Cerebellar cortex (tissue), 1 donor: ENCODE measurements around the gene HOXC10.

Source experiments
- DNase-seq: peaks from one replicate; pipeline ENCODE4 v3.0.0-alpha.2; 2015; ENCODE audit warnings: low spot score

Gene HOXC10

DNA sequence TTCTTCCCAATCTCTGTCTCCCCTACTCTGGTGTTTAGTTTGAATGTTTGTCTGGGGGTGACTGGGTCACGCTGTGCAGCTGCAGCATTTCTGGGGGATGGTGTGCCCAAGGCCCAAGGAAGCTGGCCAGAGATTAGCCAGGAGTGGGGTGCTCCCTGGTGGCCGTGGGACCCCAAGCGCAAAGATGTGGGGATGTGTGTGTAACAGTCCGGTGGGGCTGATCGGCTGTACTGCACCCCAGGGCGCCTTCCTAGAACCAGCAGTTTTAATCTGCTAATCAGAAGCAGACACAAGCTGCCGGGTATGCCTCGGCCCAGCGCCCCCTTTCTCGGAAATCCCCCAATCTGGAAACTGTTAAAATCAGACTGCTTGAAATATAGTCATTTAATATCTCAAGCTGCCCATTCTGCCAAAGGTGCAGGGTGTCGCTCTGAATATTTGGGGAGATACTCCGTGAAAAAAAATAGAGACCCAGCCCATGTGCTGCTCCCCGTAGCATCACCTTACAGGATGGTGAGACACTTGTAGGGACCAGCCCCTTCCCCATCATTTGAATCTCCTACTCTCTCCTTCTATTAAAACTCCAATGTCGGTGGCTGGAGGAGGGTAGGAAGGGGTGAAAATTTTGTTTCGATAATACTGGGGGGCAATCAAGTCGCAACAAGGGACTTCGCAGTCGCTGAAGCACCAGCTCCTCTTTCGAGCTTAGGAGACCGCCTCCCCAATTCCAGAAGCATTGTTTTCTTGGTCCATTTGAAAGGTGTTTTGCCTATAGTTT lies 19.3 kb downstream of the HOXC10 start:
- no peak for DNase-seq

DNA sequence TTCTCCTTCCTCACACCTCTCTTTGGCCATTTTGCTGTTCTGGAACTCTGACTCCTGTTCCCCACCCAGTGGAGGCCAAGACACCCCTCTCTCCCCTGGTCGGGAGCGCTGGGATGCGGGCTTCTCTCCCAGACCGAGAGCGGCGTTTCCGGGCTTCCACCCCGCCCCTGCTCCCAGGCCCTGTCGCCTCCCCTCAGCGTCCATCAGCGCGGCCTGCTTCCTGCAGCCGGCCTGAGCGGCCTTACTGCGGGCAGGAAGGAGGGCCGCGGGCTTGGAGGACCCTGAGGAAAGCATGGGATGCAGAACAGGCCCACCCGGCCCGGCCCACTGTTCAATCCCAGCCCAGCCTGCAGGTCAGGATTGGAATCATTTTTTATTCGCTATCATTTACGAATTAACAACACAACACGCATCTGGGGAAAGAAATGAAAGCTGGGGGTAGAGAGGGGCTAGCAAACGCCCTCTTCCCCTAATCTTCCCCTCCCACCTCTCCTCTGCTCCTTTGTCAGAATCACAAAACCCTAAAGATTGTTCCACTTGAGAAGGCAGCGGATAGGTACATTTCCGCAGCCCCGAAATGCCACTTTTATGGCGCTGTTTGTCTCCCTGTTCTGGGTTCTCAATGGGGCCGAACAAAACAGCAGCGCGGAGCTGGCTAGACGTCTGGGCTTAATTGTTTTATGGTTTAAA lies 20.0 kb downstream of the HOXC10 start:
- DNase-seq, result no peak

GRCh38 chr12:54005531-54005852 lies 20.5 kb downstream of the HOXC10 start:
- no peak for DNase-seq

DNA sequence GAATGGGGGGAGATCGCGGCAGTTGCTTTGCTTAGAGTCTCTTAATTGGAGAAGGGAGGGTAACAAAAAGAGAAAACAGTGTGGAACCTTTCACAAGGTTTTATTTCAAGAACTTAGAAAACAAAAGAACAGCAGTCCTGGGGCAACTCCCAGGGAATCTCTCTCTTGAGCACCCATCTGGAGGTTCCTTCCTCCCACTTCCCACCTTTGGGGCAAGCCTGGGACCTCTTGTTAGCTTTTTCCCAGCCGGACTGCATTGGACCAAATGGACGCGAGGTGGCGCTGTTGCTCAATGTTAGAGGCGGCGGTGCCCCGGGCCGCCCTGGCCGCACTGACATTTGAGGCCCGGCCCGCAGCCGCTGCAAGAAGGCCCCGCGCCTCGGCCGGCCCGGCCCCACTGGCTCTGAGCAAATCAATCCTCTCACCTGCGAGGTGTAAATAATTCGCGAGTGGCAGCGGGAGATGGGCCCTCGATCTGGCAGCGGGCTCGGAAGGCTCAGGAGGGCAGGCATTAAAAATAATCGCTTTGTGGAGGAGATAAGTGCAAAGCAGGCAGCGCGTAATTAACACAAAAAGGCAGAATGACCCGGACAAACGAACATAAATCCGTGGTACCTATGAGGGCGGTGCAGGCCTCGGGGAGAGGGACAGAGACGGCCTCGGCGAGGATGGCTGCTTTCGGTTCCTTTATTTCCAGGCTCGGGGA lies 21.1 kb downstream of the HOXC10 start:
- peak; percentile 91 for DNase-seq

DNA sequence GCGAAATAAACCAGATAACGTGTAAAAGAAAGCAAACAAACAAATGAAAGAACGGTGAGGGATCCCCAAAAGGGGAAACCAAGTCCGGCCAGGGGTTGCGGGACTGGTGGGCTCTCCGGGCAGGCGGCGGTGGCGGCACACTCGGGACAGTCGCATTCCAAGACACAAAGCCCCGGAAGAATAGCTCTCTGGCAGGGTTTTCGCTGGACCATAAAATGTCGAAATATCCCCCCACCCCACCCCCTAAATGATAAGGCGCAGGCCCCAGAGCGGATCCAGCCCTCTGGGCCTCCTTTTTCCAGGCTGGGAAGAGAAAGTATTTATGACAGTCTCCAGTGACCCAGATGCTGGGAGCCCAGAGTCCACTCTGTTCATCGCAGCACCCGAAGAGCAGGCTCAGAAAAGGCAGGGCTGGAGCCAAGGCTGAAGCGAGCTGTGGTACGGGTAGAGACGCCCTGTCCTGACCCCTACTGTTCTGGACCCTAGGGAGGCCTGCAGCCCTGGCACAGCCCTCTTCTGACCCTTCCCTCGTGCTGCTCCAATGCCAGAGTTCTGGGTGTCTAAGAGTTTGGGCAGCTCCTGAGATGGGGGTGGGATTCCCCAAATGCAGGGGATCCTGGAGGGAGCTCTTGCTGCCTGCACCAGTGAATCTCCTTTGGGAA lies 21.7 kb downstream of the HOXC10 start:
- DNase-seq, result no peak

- DNase-seq, result no peak
Measured at GRCh38 chr12:54007538-54008259, 22.8 kb downstream of the HOXC10 start.

DNA sequence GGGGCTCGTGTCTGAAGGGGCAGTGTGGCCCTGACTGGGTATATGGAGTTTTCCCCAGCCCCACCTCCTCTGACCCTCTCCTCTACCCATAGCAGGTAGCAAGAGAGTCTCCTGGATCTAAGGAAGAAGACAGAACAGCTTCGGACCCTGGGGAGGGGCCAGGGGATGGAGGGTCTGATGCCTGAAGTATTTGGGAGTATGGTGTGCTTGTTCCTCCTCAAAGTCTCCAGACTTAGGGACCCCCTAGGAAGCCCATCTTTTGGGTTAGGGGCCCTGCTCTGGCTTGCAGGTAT lies 23.3 kb downstream of the HOXC10 start:
- DNase-seq, result no peak

DNA sequence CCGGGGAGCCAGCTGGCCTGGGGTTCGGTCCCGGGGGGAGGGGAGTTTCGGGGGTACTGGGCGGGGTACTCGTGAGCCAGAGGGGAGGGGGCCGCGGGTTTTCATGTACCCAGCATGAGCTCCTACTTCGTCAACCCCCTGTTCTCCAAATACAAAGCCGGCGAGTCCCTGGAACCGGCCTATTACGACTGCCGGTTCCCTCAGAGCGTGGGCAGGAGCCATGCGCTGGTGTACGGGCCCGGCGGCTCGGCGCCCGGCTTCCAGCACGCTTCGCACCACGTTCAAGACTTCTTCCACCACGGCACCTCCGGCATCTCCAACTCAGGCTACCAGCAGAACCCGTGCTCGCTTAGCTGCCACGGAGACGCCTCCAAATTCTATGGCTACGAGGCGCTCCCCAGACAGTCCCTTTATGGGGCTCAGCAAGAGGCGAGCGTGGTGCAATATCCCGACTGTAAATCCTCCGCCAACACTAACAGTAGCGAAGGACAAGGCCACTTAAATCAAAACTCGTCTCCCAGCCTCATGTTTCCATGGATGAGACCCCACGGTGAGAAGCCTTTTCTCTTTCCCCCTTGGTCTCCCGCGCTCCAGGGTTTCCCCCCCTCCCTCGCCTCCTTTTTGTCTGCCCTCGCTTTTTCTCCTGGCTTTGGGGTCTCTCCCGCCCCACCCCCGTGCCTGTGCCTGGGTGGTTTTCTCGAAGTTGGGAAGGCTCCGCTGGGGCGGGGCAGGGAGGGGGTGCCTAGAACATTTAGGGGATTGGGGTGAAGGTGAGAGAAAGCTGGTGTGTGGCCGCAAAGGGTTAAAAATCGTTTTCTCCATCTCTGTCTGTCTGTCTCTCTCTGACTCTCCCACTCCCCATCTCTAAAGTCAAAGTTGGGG lies 24.5 kb downstream of the HOXC10 start:
- DNase-seq, result no peak

GRCh38 chr12:54010053-54010971 lies 25.4 kb downstream of the HOXC10 start:
- DNase-seq, result no peak

GRCh38 chr12:54010972-54011664 lies 26.2 kb downstream of the HOXC10 start:
- DNase-seq, result no peak

DNA sequence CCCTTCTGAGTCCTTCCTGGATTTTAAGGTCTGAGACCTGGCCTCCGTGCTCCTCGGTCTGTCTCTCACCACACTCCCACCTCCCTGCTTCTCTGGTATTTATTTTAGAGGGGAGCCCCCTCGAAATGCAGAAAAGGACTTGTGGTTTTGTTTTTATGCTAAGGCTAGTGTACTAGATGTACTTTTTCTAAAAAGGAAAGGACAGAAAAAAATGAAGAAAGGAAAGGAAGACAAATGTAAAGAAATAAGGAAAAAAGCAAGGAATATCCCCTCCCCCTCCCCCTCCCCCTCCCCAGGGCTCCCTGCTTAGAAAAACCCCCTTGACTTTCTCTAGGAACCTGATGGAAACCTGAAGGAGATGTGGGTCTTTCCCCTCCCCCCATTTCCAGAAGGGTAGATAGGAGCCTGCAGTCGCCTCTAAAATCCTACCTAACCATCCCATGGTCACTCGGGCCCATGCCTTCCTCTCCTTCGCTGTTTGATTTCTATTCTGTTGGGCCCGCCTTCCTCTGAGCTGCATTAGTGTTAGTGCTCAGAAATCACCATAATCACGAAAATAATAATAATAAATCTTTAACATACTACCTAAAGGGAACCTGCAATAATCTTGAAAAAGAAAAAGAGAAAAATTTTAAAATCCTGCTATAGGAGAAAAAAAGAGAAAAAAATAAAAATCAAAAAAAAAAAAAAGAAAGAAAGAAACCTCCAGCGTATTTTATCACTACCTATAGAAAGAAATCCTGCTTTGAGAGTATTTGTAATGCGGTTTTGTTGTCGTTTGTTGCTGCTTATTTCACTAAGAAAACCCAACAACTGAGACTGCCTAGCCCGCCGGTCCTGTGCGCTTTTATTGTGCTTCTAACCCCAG lies 27.0 kb downstream of the HOXC10 start:
- no peak for DNase-seq

GRCh38 chr12:54012631-54013409 lies 27.9 kb downstream of the HOXC10 start:
- DNase-seq, result no peak

GRCh38 chr12:54014377-54015017 lies 29.6 kb downstream of the HOXC10 start:
- no peak for DNase-seq

DNA sequence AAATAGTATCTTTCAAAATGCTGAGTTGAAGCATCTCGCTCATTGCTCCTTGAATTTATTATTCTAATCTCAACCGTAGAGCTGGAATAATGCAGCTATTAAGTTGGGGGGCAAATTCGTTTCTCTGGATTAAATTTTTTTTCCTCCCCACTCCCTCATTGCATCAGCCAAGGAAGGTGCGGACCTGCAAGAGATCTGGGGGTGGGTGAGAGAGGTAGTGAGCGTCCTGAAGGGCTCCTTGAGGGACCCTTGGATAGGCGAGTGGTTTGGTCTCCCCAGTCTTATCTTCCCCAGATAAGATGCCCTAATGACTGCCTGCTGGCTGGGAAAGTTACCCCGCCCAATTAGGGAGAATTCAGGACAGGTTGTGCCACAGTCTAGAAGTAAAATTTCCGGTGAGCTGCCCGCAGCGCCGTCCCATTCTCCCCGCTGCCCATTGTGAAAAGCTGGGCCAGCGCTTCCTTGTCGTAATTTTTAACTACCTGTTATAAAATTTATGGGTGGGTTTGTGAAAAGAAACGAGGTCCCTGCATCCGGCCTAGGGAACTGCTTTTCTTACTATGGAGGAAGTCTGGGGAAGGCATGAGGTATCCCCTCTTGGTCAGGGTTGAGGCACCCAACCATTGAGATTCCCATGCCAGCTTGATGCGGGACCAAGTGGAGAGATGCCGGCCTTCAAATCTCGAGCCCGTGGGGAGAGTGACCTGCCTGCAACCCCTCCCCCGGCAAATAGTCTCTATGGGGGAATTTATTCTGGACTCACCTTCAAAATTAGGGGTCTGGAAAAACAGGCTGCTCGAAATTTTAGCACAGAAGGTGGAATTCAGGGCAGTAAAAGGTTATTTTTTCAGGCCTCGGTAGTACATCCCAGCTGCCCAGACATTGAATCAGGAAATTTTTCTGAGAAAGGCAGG lies 30.3 kb downstream of the HOXC10 start:
- DNase-seq, result no peak

DNA sequence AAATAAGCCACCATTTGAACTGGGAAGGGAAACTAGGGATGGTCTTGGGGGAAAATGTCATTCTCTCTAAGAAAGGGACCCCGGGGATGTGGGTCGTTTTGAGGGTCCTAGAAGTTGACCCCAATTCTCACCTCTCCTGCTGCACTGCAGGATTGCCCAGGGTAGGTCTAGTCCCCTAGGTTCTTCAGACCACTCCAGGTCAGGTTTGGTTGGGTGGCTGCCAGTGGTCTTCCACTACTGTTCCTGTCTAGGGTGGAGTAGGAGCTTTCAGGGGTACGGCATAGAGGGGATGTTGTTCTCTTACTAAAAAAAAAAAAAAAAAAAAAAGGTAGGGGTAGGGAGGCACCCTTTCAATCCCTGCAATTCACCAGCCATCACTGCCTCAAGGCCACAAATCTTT lies 31.1 kb downstream of the HOXC10 start:
- no peak for DNase-seq

DNA sequence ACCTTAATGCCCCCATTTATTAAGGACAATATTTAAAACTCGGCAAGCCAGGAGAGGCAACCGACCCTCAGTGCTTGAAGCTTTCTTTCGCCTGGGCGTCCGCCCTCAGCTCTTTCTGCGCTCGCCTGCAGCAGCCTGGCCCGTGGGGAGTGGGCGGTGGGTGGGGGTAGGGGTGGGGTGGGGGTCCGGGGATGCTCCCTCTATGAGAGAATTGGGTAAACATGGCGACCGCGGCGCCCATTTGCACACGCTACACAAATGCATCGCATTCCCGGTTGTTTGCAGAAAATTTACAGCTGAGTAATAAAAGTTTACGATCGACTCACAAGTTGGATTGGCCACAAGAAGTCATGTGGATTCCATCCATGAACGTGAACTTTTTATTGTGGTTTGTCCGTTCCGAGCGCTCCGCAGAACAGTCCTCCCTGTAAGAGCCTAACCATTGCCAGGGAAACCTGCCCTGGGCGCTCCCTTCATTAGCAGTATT lies 31.6 kb downstream of the HOXC10 start:
- peak; percentile 81 for DNase-seq
